ENCODE data around the gene ZNF724.
A peak's percentile ranks its signal among the peaks of the same experiment; 100 is the strongest.
"Not testable (repeated sequence)": the region's sequence is repeated elsewhere in the genome, so short reads cannot be mapped to it uniquely, and the experiment has no call there.

The ZNF724 gene

GRCh38 chr19:23249911-23250649, at the start of gene ZNF724:
TSS of gene ZNF724 (minus strand) at chr19:23250394. CDS start at chr19:23250242, 152 bp downstream.
- DNase-seq (ENCODE audit: low read depth in 2 of 2) = peak; percentile 71 to 76

- DNase-seq (ENCODE audit: low read depth in 2 of 2) = no peak
Observed at GRCh38 chr19:23294141-23294540, 43.9 kb upstream of the ZNF724 start.

GRCh38 chr19:23289966-23290365, 39.8 kb upstream of the ZNF724 start:
- not testable (repeated sequence) for DNase-seq (ENCODE audit: low read depth in 2 of 2)

- DNase-seq (ENCODE audit: low read depth in 2 of 2) = no peak
Observed at GRCh38 chr19:23287620-23288019, 37.4 kb upstream of the ZNF724 start.

- DNase-seq (ENCODE audit: low read depth in 2 of 2) = no peak
Observed at GRCh38 chr19:23286477-23286876, 36.3 kb upstream of the ZNF724 start.

- DNase-seq (ENCODE audit: low read depth in 2 of 2) = no peak
Observed at GRCh38 chr19:23285948-23286347, 35.8 kb upstream of the ZNF724 start.

- DNase-seq (ENCODE audit: low read depth in 2 of 2) = not testable (repeated sequence)
Observed at GRCh38 chr19:23285326-23285725, 35.1 kb upstream of the ZNF724 start.

- DNase-seq (ENCODE audit: low read depth in 2 of 2) = peak; percentile 21 to 33
Observed at GRCh38 chr19:23283925-23284324, 33.7 kb upstream of the ZNF724 start.

GRCh38 chr19:23281663-23282276, 31.6 kb upstream of the ZNF724 start:
- no peak for DNase-seq (ENCODE audit: low read depth in 2 of 2)

GRCh38 chr19:23278118-23278517, 27.9 kb upstream of the ZNF724 start:
- not testable (repeated sequence) for DNase-seq (ENCODE audit: low read depth in 2 of 2)

- peak; percentile 81 to 82 for DNase-seq (ENCODE audit: low read depth in 2 of 2)
Observed at GRCh38 chr19:23273590-23274412, 23.6 kb upstream of the ZNF724 start.

GRCh38 chr19:23273022-23273589, 22.9 kb upstream of the ZNF724 start:
- no peak for DNase-seq (ENCODE audit: low read depth in 2 of 2)

- DNase-seq (ENCODE audit: low read depth in 2 of 2) = no peak
Observed at GRCh38 chr19:23263870-23264590, 13.8 kb upstream of the ZNF724 start.

GRCh38 chr19:23263396-23263795, 13.2 kb upstream of the ZNF724 start:
- no peak for DNase-seq (ENCODE audit: low read depth in 2 of 2)

- no peak for DNase-seq (ENCODE audit: low read depth in 2 of 2)
Observed at GRCh38 chr19:23262920-23263319, 12.7 kb upstream of the ZNF724 start.

GRCh38 chr19:23261496-23262020, 11.4 kb upstream of the ZNF724 start:
- DNase-seq (ENCODE audit: low read depth in 2 of 2) = no peak

- DNase-seq (ENCODE audit: low read depth in 2 of 2) = no peak
Observed at GRCh38 chr19:23260956-23261355, 10.8 kb upstream of the ZNF724 start.

- no peak for DNase-seq (ENCODE audit: low read depth in 2 of 2)
Observed at GRCh38 chr19:23259961-23260360, 9.8 kb upstream of the ZNF724 start.

- DNase-seq (ENCODE audit: low read depth in 2 of 2) = no peak
Observed at GRCh38 chr19:23255700-23256099, 5.5 kb upstream of the ZNF724 start.

GRCh38 chr19:23254141-23254910, 4.1 kb upstream of the ZNF724 start:
- no peak for DNase-seq (ENCODE audit: low read depth in 2 of 2)

Measured in stimulated activated CD8-positive, alpha-beta memory T cell treated with anti-CD3 and anti-CD28 coated beads, Interleukin-15, amount 100 ng/mL, for 4 hours (primary cell).